NCI-H2227 (cell line): ENCODE data around the gene TBC1D9B.

Experiments
- DNase-seq: peaks from one replicate; lab custom pipeline; 2025; ENCODE audit not compliant: unreplicated experiment; lab: John Stamatoyannopoulos, UW

Gene TBC1D9B

GRCh38 chr5:179908528-179908927, 831 bp upstream of the TBC1D9B start:
- no peak for DNase-seq

GRCh38 chr5:179906795-179907555, 722 bp downstream of the TBC1D9B start:
- DNase-seq: no peak

- DNase-seq: peak; percentile 22
These were observed 1.4 kb downstream of the TBC1D9B start for GRCh38 chr5:179906294-179906794.

- DNase-seq: no peak
These were observed 2.5 kb downstream of the TBC1D9B start for GRCh38 chr5:179905161-179905560.

GRCh38 chr5:179904463-179905160, 3.1 kb downstream of the TBC1D9B start:
- no peak for DNase-seq

- no peak for DNase-seq
These were observed 4.9 kb downstream of the TBC1D9B start for GRCh38 chr5:179902763-179903158.

- DNase-seq: no peak
These were observed 5.6 kb downstream of the TBC1D9B start for GRCh38 chr5:179901915-179902762.

GRCh38 chr5:179901462-179901861, 6.2 kb downstream of the TBC1D9B start:
- DNase-seq: no peak

- DNase-seq: no peak
These were observed 7.0 kb downstream of the TBC1D9B start for GRCh38 chr5:179900711-179901110.

- DNase-seq: no peak
These were observed 7.5 kb downstream of the TBC1D9B start for GRCh38 chr5:179900206-179900605.

GRCh38 chr5:179895861-179896260, 11.8 kb downstream of the TBC1D9B start:
- no peak for DNase-seq

- no peak for DNase-seq
These were observed 13.5 kb downstream of the TBC1D9B start for GRCh38 chr5:179893958-179894895.

GRCh38 chr5:179893076-179893957, 14.4 kb downstream of the TBC1D9B start:
- DNase-seq: no peak

- DNase-seq: no peak
These were observed 15.4 kb downstream of the TBC1D9B start for GRCh38 chr5:179892255-179892654.

GRCh38 chr5:179890751-179891682, 16.7 kb downstream of the TBC1D9B start:
- no peak for DNase-seq

GRCh38 chr5:179889885-179890284, 17.8 kb downstream of the TBC1D9B start:
- no peak for DNase-seq

- DNase-seq: no peak
These were observed 19.9 kb downstream of the TBC1D9B start for GRCh38 chr5:179887802-179888201.

- no peak for DNase-seq
These were observed 20.6 kb downstream of the TBC1D9B start for GRCh38 chr5:179887095-179887494.
